PC-3 (cell line): ENCODE data around the gene ATF6B. TPM values are rescaled to one million over a fixed set of nuclear protein-coding genes. Genes with fewer than 3 reads are reported as not detected.
A peak's percentile ranks its signal among the peaks of the same experiment; 100 is the strongest.

Experiments
- ATAC-seq: fragments of 200-7000 bp; cut with Tn5 transposase; 2 replicates; pipeline ENCODE4 v1.9.1; 2020; ENCODE audit warnings: mild to moderate bottlenecking, moderate library complexity
- BruUV-seq: library from RNA; stranded (reverse); fragments of 400-500 nt; replicated peaks from 2 replicates; lab custom pipeline; 2021; lab: Mats Ljungman, UMichigan
- CTCF ChIA-PET: fragments of 300-600 bp; sonication (Branson Sonifier 250); formaldehyde crosslinking; loops from one replicate; lab custom pipeline; 2022; ENCODE audit warnings: antibody characterized with exemption; lab: Charles Lee
- POLR2A ChIA-PET: fragments of 300-600 bp; sonication (Branson Sonifier 250); formaldehyde crosslinking; loops from one replicate; lab custom pipeline; 2022; ENCODE audit warnings: antibody characterized with exemption; ENCODE audit not compliant: unreplicated experiment; lab: Charles Lee
- DNase-seq: peaks from one replicate; pipeline ENCODE4 v3.0.0-alpha.2; 2015
- H2AFZ ChIP-seq: fragments of 300-600 bp; sonication (generic); 2 replicates; pipeline ENCODE4 v1.6.0; 2016; ENCODE audit warnings: antibody characterized with exemption, low read length
- H3F3A ChIP-seq: fragments of 300-600 bp; sonication (generic); one replicate; pipeline ENCODE4 v1.6.0; 2017; ENCODE audit warnings: antibody characterized with exemption, low read length, control low read depth, mild to moderate bottlenecking; ENCODE audit not compliant: unreplicated experiment
- H3K27ac ChIP-seq: fragments of 300-600 bp; sonication (generic); 2 replicates; pipeline ENCODE4 v1.5.1; 2016; ENCODE audit warnings: mild to moderate bottlenecking, low read length
- H3K27me3 ChIP-seq: fragments of 300-600 bp; sonication (generic); 2 replicates; pipeline ENCODE4 v1.6.1; 2016; ENCODE audit warnings: low read length, mixed read lengths
- H3K36me3 ChIP-seq: fragments of 300-600 bp; sonication (generic); 2 replicates; pipeline ENCODE4 v1.6.1; 2016; ENCODE audit warnings: low read depth, mixed run types, low read length, mixed read lengths
- H3K4me1 ChIP-seq: fragments of 300-600 bp; sonication (generic); 2 replicates; pipeline ENCODE4 v1.5.1; 2016; ENCODE audit warnings: low read length; ENCODE audit not compliant: insufficient read depth
- H3K4me2 ChIP-seq: fragments of 300-600 bp; sonication (generic); 2 replicates; pipeline ENCODE4 v1.6.0; 2016; ENCODE audit warnings: low read length
- H3K4me3 ChIP-seq: fragments of 300-600 bp; sonication (generic); 2 replicates; pipeline ENCODE4 v1.5.1; 2016; ENCODE audit warnings: mild to moderate bottlenecking, low read length, mixed read lengths
- H3K79me2 ChIP-seq: fragments of 300-600 bp; sonication (generic); 2 replicates; pipeline ENCODE4 v1.6.1; 2017; ENCODE audit warnings: low read length, mixed read lengths
- H3K9ac ChIP-seq: fragments of 300-600 bp; sonication (generic); 2 replicates; pipeline ENCODE4 v1.6.0; 2016; ENCODE audit warnings: mild to moderate bottlenecking, low read length
- H3K9me2 ChIP-seq: fragments of 300-600 bp; sonication (generic); replicated peaks from 2 replicates; pipeline ENCODE4 v1.6.1; 2016; ENCODE audit warnings: mixed run types, low read length, mixed read lengths
- H3K9me3 ChIP-seq: fragments of 300-600 bp; sonication (generic); 2 replicates; pipeline ENCODE4 v1.6.1; 2016; ENCODE audit warnings: low read length, mixed read lengths
- H4K20me1 ChIP-seq: fragments of 300-600 bp; sonication (generic); 2 replicates; pipeline ENCODE4 v1.6.1; 2016; ENCODE audit warnings: low read length, mixed read lengths
- EZH2 ChIP-seq: fragments of 300-600 bp; sonication (generic); IDR thresholded peaks from one replicate; pipeline ENCODE4 v1.6.1; 2017; ENCODE audit warnings: antibody characterized with exemption, mild to moderate bottlenecking, low read length; ENCODE audit not compliant: unreplicated experiment
- EZH2phosphoT487 ChIP-seq: fragments of 300-600 bp; sonication (generic); IDR thresholded peaks from 2 replicates; pipeline ENCODE4 v1.6.1; 2018; ENCODE audit warnings: mild to moderate bottlenecking, antibody characterized with exemption, low read length, borderline replicate concordance
- intact Hi-C: fragments of 100-400 bp; cut with micrococcal nuclease; formaldehyde crosslinking; loops from 2 replicates; pipeline ENCODE4 v1.9.0; 2023
- total RNA-seq: library from RNA; depleted of rRNA; stranded (reverse); fragments of >200 nt; gene quantifications from 2 replicates; pipeline ENCODE4 v1.2.3, GENCODE V29; 2014
- TF ChIP-seq, protein P1 (sequence below): fragments of 300-600 bp; sonication (generic); conservative IDR thresholded peaks from 2 replicates; pipeline ENCODE4 v1.5.1; 2017; ENCODE audit warnings: antibody characterized with exemption, low read depth, mild to moderate bottlenecking, low read length

Gene ATF6B
- total RNA-seq, 1 experiment from 2014 or later = 33.4 TPM

- BruUV-seq = no TSS peak
- no peak overlapping the region for H3K4me2 ChIP-seq
- POLR2A ChIA-PET = no interaction called here
- no peaks in the 10 kb centered on the region for H3F3A ChIP-seq
- H3K4me1 ChIP-seq = peaks cover 40% of the 10 kb centered on the region
- H3K27ac ChIP-seq = no peak overlapping the region
- CTCF ChIA-PET = interaction anchor here (0.9 kb wide), 1 partner anchor 9 kb away, joined by 3 read pairs; no protein-coding TSS in a partner anchor
- no peaks in the 10 kb centered on the region for H3K79me2 ChIP-seq
- no peaks in the 10 kb centered on the region for H3K9me3 ChIP-seq
- no peaks in the 10 kb centered on the region for H3K27me3 ChIP-seq
- H3K4me3 ChIP-seq = no peak overlapping the region
- ATAC-seq (no peak), DNase-seq (no peak)
- no peaks in the 10 kb centered on the region for H3K36me3 ChIP-seq
- intact Hi-C loops = loop anchor here (10.0 kb wide), 1 partner anchor 205 kb away; the partner anchor contains the start of gene ZBTB12
- H2AFZ ChIP-seq = no peak overlapping the region
- TF ChIP-seq, protein P1, sequence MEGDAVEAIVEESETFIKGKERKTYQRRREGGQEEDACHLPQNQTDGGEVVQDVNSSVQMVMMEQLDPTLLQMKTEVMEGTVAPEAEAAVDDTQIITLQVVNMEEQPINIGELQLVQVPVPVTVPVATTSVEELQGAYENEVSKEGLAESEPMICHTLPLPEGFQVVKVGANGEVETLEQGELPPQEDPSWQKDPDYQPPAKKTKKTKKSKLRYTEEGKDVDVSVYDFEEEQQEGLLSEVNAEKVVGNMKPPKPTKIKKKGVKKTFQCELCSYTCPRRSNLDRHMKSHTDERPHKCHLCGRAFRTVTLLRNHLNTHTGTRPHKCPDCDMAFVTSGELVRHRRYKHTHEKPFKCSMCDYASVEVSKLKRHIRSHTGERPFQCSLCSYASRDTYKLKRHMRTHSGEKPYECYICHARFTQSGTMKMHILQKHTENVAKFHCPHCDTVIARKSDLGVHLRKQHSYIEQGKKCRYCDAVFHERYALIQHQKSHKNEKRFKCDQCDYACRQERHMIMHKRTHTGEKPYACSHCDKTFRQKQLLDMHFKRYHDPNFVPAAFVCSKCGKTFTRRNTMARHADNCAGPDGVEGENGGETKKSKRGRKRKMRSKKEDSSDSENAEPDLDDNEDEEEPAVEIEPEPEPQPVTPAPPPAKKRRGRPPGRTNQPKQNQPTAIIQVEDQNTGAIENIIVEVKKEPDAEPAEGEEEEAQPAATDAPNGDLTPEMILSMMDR = no peak
- TF ChIP-seq EZH2phosphoT487 (no peak), EZH2 (no peak)
- H4K20me1 ChIP-seq = no peaks in the 10 kb centered on the region
- H3K9ac ChIP-seq = no peak overlapping the region
- no peaks in the 10 kb centered on the region for H3K9me2 ChIP-seq
These were observed 18.3 kb downstream of the ATF6B start for GRCh38 chr6:32109765-32110160.

- Histone ChIP-seq H3K4me3 (no peak within 1 kb of the TSS), H3K9me3 (no peaks in the 10 kb centered on the region), H3K9me2 (no peaks in the 10 kb centered on the region), H2AFZ (no peak within 1 kb of the TSS), H4K20me1 (no peaks in the 10 kb centered on the region), H3K27ac (no peak within 1 kb of the TSS), H3K4me1 (peaks cover 35% of the 10 kb centered on the region), H3K9ac (no peak within 1 kb of the TSS), H3F3A (no peaks in the 10 kb centered on the region), H3K4me2 (peak within 1 kb of the TSS; percentile 62), H3K36me3 (no peaks in the 10 kb centered on the region), H3K27me3 (no peaks in the 10 kb centered on the region), H3K79me2 (no peaks in the 10 kb centered on the region)
- DNase-seq (no peak), ATAC-seq (peak; percentile 6; the same call in 1 of the 2 replicates)
- POLR2A ChIA-PET = no interaction called here
- CTCF ChIA-PET = interaction anchor here (0.6 to 0.8 kb wide), 2 partner anchors 21 to 22 kb away, joined by 3 read pairs; no protein-coding TSS in a partner anchor
- intact Hi-C loops = no loop called here
- no TSS peak for BruUV-seq
- TF ChIP-seq EZH2phosphoT487 = no peak
These were observed 18.8 kb downstream of the ATF6B start, which contains the start of gene TNXB for GRCh38 chr6:32109114-32109764. TNXB (minus strand) TSS chr6:32109338; CDS start chr6:32098198, 11,140 bp downstream.

GRCh38 chr6:32108727-32109113, 19.3 kb downstream of the ATF6B start:
- H3K27ac ChIP-seq = no peak overlapping the region
- no peaks in the 10 kb centered on the region for H3K27me3 ChIP-seq
- no peak for TF ChIP-seq EZH2phosphoT487
- no peak for TF ChIP-seq EZH2
- TF ChIP-seq, protein P1 = no peak
- ChIA-PET CTCF (interaction anchor here (0.6 to 0.8 kb wide), 2 partner anchors 20 to 21 kb away, joined by 3 read pairs; no protein-coding TSS in a partner anchor), POLR2A (no interaction called here)
- BruUV-seq = TSS peak; percentile 38
- DNase-seq (no peak), ATAC-seq (peak; percentile 7)
- H3K4me2 ChIP-seq = peak overlapping the region; percentile 62
- H4K20me1 ChIP-seq = no peaks in the 10 kb centered on the region
- H3K9ac ChIP-seq = no peak overlapping the region
- no peaks in the 10 kb centered on the region for H3K79me2 ChIP-seq
- no peak overlapping the region for H3K4me3 ChIP-seq
- peaks cover 30% of the 10 kb centered on the region for H3K4me1 ChIP-seq
- no peak overlapping the region for H2AFZ ChIP-seq
- H3K36me3 ChIP-seq = no peaks in the 10 kb centered on the region
- intact Hi-C loops = no loop called here
- H3F3A ChIP-seq = no peaks in the 10 kb centered on the region
- H3K9me3 ChIP-seq = no peaks in the 10 kb centered on the region
- no peaks in the 10 kb centered on the region for H3K9me2 ChIP-seq
